ENCODE measurements around the gene PSG5. TPM values are rescaled to one million over a fixed set of nuclear protein-coding genes. Genes with fewer than 3 reads are reported as not detected.
"Not testable (repeated sequence)": the region's sequence is repeated elsewhere in the genome, so short reads cannot be mapped to it uniquely, and the experiment has no call there.

PSG5 gene
- total RNA-seq, 3 donors from 2014 or later: not detected

DNA sequence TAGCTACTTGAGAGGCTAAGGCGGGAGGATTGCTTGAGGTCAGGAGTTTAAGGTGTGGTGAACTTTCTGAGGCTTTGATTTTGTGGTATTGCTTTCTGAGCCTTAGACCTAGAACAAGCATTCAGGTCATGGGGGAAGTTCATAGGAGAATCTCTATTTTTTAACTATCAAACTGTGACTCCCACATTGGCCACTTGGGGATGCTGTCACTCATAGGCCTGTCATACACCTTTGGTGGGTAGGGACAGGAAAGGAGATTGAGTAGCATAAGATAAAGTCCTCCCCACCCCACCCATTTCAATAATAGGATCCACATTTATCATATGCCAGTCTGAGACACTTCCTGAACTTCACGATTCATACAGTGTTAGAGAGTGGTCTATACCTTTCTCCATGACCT, 62.0 kb downstream of the PSG5 start:
- no peaks in the 10 kb centered on the region for H3K9me3 ChIP-seq
- no peak for TF ChIP-seq POLR2AphosphoS5 (IDR thresholded peaks at IDR 0.05)
- H3K27ac ChIP-seq: no peak overlapping the region
- H3K4me1 ChIP-seq: no peaks in the 10 kb centered on the region
- H3K36me3 ChIP-seq: no peaks in the 10 kb centered on the region
- no peaks in the 10 kb centered on the region for H3K27me3 ChIP-seq
- intact Hi-C loops (cut with DNase I; ENCODE audit: low total_unique reads): no loop called here
- DNase-seq (ENCODE audit: low spot score in 2 of 2): no peak
- no peak overlapping the region for H3K4me3 ChIP-seq

DNA sequence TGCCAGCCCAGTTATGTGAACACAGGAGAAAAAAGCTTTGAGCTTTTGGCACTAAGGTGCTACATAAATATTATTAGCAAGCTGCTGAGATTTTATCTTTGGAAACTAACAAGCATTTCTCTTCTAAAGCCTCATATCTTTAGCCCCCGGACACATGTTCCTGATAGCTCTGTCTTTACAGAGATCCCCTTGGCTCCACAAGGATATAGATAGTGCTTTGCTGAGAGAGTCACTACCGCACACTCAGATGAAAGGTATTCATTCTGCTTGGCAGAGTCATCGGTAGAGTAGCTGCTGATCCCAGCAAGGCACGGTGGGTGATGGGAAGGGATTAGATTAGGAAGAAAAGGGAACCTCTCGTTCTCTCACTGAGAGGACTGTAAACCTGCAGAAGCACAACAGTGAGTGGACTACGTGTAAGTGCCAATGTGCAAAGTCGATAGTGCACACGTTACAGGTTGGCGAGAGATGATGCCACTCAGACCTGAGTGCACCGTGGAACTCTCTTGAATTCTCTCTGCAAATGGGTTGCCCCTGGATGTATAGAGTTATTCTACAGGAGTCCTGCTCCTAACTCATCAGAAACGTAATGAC, 65.8 kb downstream of the PSG5 start:
- H3K9me3 ChIP-seq; H3K4me3 ChIP-seq; H3K27me3 ChIP-seq; H3K4me1 ChIP-seq; H3K36me3 ChIP-seq; H3K27ac ChIP-seq; DNase-seq (ENCODE audit: low spot score in 2 of 2); intact Hi-C loops (cut with DNase I; ENCODE audit: low total_unique reads): not testable (repeated sequence)

DNA sequence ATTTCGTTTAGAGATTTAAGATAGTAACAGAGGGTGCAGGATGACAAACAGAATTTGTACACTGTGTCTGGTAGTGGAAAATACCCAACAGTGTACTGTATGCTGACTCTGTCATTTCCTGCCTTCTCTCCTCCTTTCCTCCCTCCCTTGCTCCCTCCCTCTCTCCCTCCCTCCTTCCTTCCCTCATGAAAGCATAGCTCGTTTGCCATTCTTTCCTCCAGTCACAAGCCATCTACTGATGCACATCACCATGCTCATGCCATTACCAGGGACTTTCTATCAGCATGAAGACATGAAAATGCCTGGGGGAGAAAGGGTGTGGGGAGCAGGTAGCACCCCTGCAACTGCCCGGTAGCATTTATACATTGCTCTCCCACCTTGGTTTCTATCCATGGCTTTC, 66.8 kb downstream of the PSG5 start:
- H3K4me1 ChIP-seq; H3K9me3 ChIP-seq; H3K27me3 ChIP-seq; DNase-seq (ENCODE audit: low spot score in 2 of 2); H3K27ac ChIP-seq; H3K36me3 ChIP-seq; H3K4me3 ChIP-seq; intact Hi-C loops (cut with DNase I; ENCODE audit: low total_unique reads): not testable (repeated sequence)

Other genes with a start within 250 kb of the PSG5 start
- gene PSG7, start 249.3 kb downstream of the PSG5 start, total RNA-seq: not detected
- gene PSG11, start 160.1 kb downstream of the PSG5 start, total RNA-seq: not detected
- gene PSG2, start 103.8 kb downstream of the PSG5 start, total RNA-seq: not detected
- gene PSG4, start 19.1 kb upstream of the PSG5 start, total RNA-seq: 1 to 10 TPM in 1 of 3 donors, not detected in 2; 2.3 TPM
- gene PSG9, start 83.0 kb upstream of the PSG5 start, total RNA-seq: not detected
- gene CD177, start 167.2 kb upstream of the PSG5 start, total RNA-seq: under 1 TPM; 0.29 to 0.33 (median 0.32) TPM
- gene TEX101, start 228.4 kb upstream of the PSG5 start, total RNA-seq: not detected